Measurements from ENCODE around the gene BTN3A1.
"Not testable (repeated sequence)": the region's sequence is repeated elsewhere in the genome, so short reads cannot be mapped to it uniquely, and the experiment has no call there.

Gene BTN3A1

GRCh38 chr6:26412954-26413353 lies 10.9 kb downstream of the BTN3A1 start:
- DNase-seq (ENCODE audit: low read depth in 2 of 3, low spot score in 1 of 3): no peak

GRCh38 chr6:26414281-26414680 lies 12.2 kb downstream of the BTN3A1 start:
- no peak for DNase-seq (ENCODE audit: low read depth in 2 of 3, low spot score in 1 of 3)

GRCh38 chr6:26415036-26415614 lies 13.1 kb downstream of the BTN3A1 start:
- DNase-seq (ENCODE audit: low read depth in 2 of 3, low spot score in 1 of 3): no peak

- no peak for DNase-seq (ENCODE audit: low read depth in 2 of 3, low spot score in 1 of 3)
Observed at GRCh38 chr6:26415791-26416190, 13.7 kb downstream of the BTN3A1 start.

- no peak for DNase-seq (ENCODE audit: low read depth in 2 of 3, low spot score in 1 of 3)
Observed at GRCh38 chr6:26416288-26416687, 14.2 kb downstream of the BTN3A1 start.

GRCh38 chr6:26418077-26418476 lies 16.0 kb downstream of the BTN3A1 start:
- not testable (repeated sequence) for DNase-seq (ENCODE audit: low read depth in 2 of 3, low spot score in 1 of 3)

- DNase-seq (ENCODE audit: low read depth in 2 of 3, low spot score in 1 of 3): not testable (repeated sequence)
Observed at GRCh38 chr6:26418795-26419194, 16.7 kb downstream of the BTN3A1 start.

GRCh38 chr6:26420688-26421171 lies 18.7 kb downstream of the BTN3A1 start:
- DNase-seq (ENCODE audit: low read depth in 2 of 3, low spot score in 1 of 3): no peak

GRCh38 chr6:26421259-26422144 lies 19.4 kb downstream of the BTN3A1 start:
- no peak for DNase-seq (ENCODE audit: low read depth in 2 of 3, low spot score in 1 of 3)

GRCh38 chr6:26422329-26422728 lies 20.3 kb downstream of the BTN3A1 start:
- DNase-seq (ENCODE audit: low read depth in 2 of 3, low spot score in 1 of 3): no peak

GRCh38 chr6:26426691-26427450 lies 24.8 kb downstream of the BTN3A1 start:
- DNase-seq (ENCODE audit: low read depth in 2 of 3, low spot score in 1 of 3): no peak

GRCh38 chr6:26427451-26427809 lies 25.4 kb downstream of the BTN3A1 start:
- DNase-seq (ENCODE audit: low read depth in 2 of 3, low spot score in 1 of 3): no peak

- DNase-seq (ENCODE audit: low read depth in 2 of 3, low spot score in 1 of 3): no peak
Observed at GRCh38 chr6:26428206-26428605, 26.1 kb downstream of the BTN3A1 start.

GRCh38 chr6:26430787-26431186 lies 28.7 kb downstream of the BTN3A1 start:
- no peak for DNase-seq (ENCODE audit: low read depth in 2 of 3, low spot score in 1 of 3)

GRCh38 chr6:26431258-26432172 lies 29.4 kb downstream of the BTN3A1 start:
- DNase-seq (ENCODE audit: low read depth in 2 of 3, low spot score in 1 of 3): no peak

GRCh38 chr6:26432627-26433201 lies 30.6 kb downstream of the BTN3A1 start:
- DNase-seq (ENCODE audit: low read depth in 2 of 3, low spot score in 1 of 3): no peak

GRCh38 chr6:26433680-26434079 lies 31.6 kb downstream of the BTN3A1 start:
- DNase-seq (ENCODE audit: low read depth in 2 of 3, low spot score in 1 of 3): not testable (repeated sequence)

GRCh38 chr6:26436018-26436417 lies 33.9 kb downstream of the BTN3A1 start:
- DNase-seq (ENCODE audit: low read depth in 2 of 3, low spot score in 1 of 3): no peak

GRCh38 chr6:26437550-26437949 lies 35.5 kb downstream of the BTN3A1 start:
- DNase-seq (ENCODE audit: low read depth in 2 of 3, low spot score in 1 of 3): no peak

GRCh38 chr6:26438000-26438399 lies 35.9 kb downstream of the BTN3A1 start:
- DNase-seq (ENCODE audit: low read depth in 2 of 3, low spot score in 1 of 3): no peak
